MM.1S (cell line): ENCODE results near the gene ASH1L.

Source experiments
- DNase-seq: peaks from one replicate; pipeline ENCODE4 v3.0.0-alpha.2; 2015
- H2AFZ ChIP-seq: fragments of 300-600 bp; sonication (generic); 2 replicates; pipeline ENCODE4 v1.6.0; 2016; ENCODE audit warnings: antibody characterized with exemption, low read length
- H3F3A ChIP-seq: fragments of 300-600 bp; sonication (generic); 2 replicates; pipeline ENCODE4 v1.6.1; 2016; ENCODE audit warnings: mild to moderate bottlenecking, antibody characterized with exemption, low read length, moderate library complexity, mixed read lengths; ENCODE audit not compliant: insufficient read depth
- H3K27ac ChIP-seq: fragments of 300-600 bp; sonication (generic); 2 replicates; pipeline ENCODE4 v1.5.1; 2016; ENCODE audit warnings: mild to moderate bottlenecking, low read length
- H3K27me3 ChIP-seq: fragments of 300-600 bp; sonication (generic); replicated peaks from 2 replicates; pipeline ENCODE4 v1.6.0; 2016; ENCODE audit warnings: low read length; ENCODE audit not compliant: insufficient read depth
- H3K36me3 ChIP-seq: fragments of 300-600 bp; sonication (generic); replicated peaks from 2 replicates; pipeline ENCODE4 v1.6.1; 2016; ENCODE audit warnings: mild to moderate bottlenecking, low read length, mixed read lengths; ENCODE audit not compliant: insufficient read depth
- H3K4me1 ChIP-seq: fragments of 300-600 bp; sonication (generic); 2 replicates; pipeline ENCODE4 v1.6.1; 2016; ENCODE audit warnings: low read length, mixed read lengths
- H3K4me2 ChIP-seq: fragments of 300-600 bp; sonication (generic); 2 replicates; pipeline ENCODE4 v1.6.0; 2016; ENCODE audit warnings: low read depth, low read length
- H3K4me3 ChIP-seq: fragments of 300-600 bp; sonication (generic); 2 replicates; pipeline ENCODE4 v1.5.1; 2016; ENCODE audit warnings: low read length, mixed read lengths
- H3K79me2 ChIP-seq: fragments of 300-600 bp; sonication (generic); 2 replicates; pipeline ENCODE4 v1.6.1; 2016; ENCODE audit warnings: mixed run types, low read length, mixed read lengths
- H3K9ac ChIP-seq: fragments of 300-600 bp; sonication (generic); 2 replicates; pipeline ENCODE4 v1.6.1; 2016; ENCODE audit warnings: low read length, mixed read lengths
- H3K9me2 ChIP-seq: fragments of 300-600 bp; sonication (generic); replicated peaks from 2 replicates; pipeline ENCODE4 v1.6.1; 2016; ENCODE audit warnings: mild to moderate bottlenecking, low read length, mixed read lengths; ENCODE audit not compliant: insufficient read depth
- H3K9me3 ChIP-seq: fragments of 300-600 bp; sonication (generic); replicated peaks from 2 replicates; pipeline ENCODE4 v1.6.1; 2016; ENCODE audit warnings: mild to moderate bottlenecking, low read length, mixed read lengths; ENCODE audit not compliant: insufficient read depth
- H4K20me1 ChIP-seq: fragments of 300-600 bp; sonication (generic); 2 replicates; pipeline ENCODE4 v1.6.1; 2016; ENCODE audit warnings: mild to moderate bottlenecking, low read length, moderate library complexity, mixed read lengths; ENCODE audit not compliant: insufficient read depth
- EZH2 ChIP-seq: fragments of 300-600 bp; sonication (generic); optimal IDR thresholded peaks from 2 replicates; pipeline ENCODE3; 2017; ENCODE audit warnings: low read depth, mild to moderate bottlenecking, antibody characterized with exemption, low read length, mixed read lengths
- EZH2phosphoT487 ChIP-seq: fragments of 300-600 bp; sonication (generic); IDR thresholded peaks from 2 replicates; pipeline ENCODE4 v1.6.1; 2018; ENCODE audit warnings: antibody characterized with exemption, low read length
- TF ChIP-seq, protein P1 (sequence below): fragments of 300-600 bp; sonication (generic); IDR thresholded peaks from 2 replicates; pipeline ENCODE4 v1.5.1; 2016; ENCODE audit warnings: antibody characterized with exemption, low read length, mixed read lengths

The ASH1L gene

GRCh38 chr1:155360051-155360450 is 202.6 kb downstream of the ASH1L start:
- Histone ChIP-seq H3K27me3 (no peaks in the 10 kb centered on the region), H3K9ac (no peak overlapping the region), H3K9me3 (no peaks in the 10 kb centered on the region), H3K4me1 (no peaks in the 10 kb centered on the region), H3K36me3 (peaks cover 5% of the 10 kb centered on the region; the same call in 1 of the 2 replicates), H4K20me1 (no peaks in the 10 kb centered on the region), H3F3A (no peaks in the 10 kb centered on the region), H2AFZ (no peak overlapping the region), H3K27ac (no peak overlapping the region), H3K9me2 (no peaks in the 10 kb centered on the region), H3K4me3 (no peak overlapping the region), H3K79me2 (no peaks in the 10 kb centered on the region), H3K4me2 (no peak overlapping the region)
- TF ChIP-seq EZH2phosphoT487 = no peak
- TF ChIP-seq EZH2 = no peak
- TF ChIP-seq, protein P1, sequence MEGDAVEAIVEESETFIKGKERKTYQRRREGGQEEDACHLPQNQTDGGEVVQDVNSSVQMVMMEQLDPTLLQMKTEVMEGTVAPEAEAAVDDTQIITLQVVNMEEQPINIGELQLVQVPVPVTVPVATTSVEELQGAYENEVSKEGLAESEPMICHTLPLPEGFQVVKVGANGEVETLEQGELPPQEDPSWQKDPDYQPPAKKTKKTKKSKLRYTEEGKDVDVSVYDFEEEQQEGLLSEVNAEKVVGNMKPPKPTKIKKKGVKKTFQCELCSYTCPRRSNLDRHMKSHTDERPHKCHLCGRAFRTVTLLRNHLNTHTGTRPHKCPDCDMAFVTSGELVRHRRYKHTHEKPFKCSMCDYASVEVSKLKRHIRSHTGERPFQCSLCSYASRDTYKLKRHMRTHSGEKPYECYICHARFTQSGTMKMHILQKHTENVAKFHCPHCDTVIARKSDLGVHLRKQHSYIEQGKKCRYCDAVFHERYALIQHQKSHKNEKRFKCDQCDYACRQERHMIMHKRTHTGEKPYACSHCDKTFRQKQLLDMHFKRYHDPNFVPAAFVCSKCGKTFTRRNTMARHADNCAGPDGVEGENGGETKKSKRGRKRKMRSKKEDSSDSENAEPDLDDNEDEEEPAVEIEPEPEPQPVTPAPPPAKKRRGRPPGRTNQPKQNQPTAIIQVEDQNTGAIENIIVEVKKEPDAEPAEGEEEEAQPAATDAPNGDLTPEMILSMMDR = no peak
- no peak for DNase-seq

DNA sequence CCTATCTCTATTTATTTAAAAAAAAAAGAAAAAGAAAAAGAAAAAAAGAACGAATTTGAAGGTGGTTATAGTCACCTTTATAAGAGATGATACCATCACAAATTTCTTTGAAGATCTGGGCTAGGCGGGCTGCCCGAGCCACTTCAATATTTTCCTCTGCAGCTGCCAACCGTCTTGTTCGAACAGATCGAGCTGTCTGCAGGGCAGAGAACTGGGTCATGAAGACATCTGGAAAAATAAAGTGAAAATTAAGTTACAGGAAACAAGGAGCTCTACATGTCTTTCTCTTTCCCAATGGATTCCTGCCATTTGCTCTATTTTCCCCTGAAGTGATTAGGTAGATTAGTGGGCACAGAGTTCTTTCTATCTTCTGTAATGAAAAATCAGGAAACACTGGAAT is 210.0 kb downstream of the ASH1L start:
- H3K27ac ChIP-seq = no peak overlapping the region
- H3K9me3 ChIP-seq = no peaks in the 10 kb centered on the region
- H3K4me2 ChIP-seq = no peak overlapping the region
- H3K4me1 ChIP-seq = no peaks in the 10 kb centered on the region
- H3F3A ChIP-seq = no peaks in the 10 kb centered on the region
- no peak for TF ChIP-seq EZH2
- TF ChIP-seq, protein P1 = no peak
- TF ChIP-seq EZH2phosphoT487 = no peak
- H4K20me1 ChIP-seq = no peaks in the 10 kb centered on the region
- no peak overlapping the region for H3K4me3 ChIP-seq
- DNase-seq = no peak
- no peaks in the 10 kb centered on the region for H3K27me3 ChIP-seq
- no peak overlapping the region for H3K9ac ChIP-seq
- H2AFZ ChIP-seq = no peak overlapping the region
- H3K79me2 ChIP-seq = no peaks in the 10 kb centered on the region
- H3K36me3 ChIP-seq = peaks cover 5% of the 10 kb centered on the region
- H3K9me2 ChIP-seq = no peaks in the 10 kb centered on the region

DNA sequence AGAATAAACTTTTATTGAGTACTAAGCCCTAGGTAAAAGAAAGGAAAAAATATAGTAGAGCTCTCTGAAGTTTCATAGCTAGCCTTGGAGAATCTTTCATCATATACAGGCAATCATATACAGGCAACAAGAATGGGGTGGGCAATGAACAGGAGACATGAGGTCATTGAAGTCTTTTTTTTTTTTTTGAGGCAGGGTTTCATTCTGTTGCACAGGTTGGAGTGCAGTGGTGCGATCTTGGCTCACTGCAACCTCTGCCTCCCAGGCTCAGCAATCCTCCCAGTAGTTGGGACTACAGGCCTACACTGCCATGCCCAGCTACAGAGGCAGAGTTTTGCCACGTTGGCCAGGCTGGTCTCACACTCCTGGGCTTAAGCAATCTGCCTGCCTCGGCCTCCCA is 219.8 kb downstream of the ASH1L start:
- H3K9ac ChIP-seq = no peak overlapping the region
- TF ChIP-seq, protein P1 = no peak
- no peaks in the 10 kb centered on the region for H3K9me3 ChIP-seq
- H3K27me3 ChIP-seq = no peaks in the 10 kb centered on the region
- no peak overlapping the region for H2AFZ ChIP-seq
- H3K36me3 ChIP-seq = 0 out of 2 replicates have a peak, but pooled peaks cover 25% of the 10 kb centered on the region
- no peaks in the 10 kb centered on the region for H3K4me1 ChIP-seq
- no peaks in the 10 kb centered on the region for H4K20me1 ChIP-seq
- H3F3A ChIP-seq = no peaks in the 10 kb centered on the region
- no peaks in the 10 kb centered on the region for H3K79me2 ChIP-seq
- DNase-seq = no peak
- no peak overlapping the region for H3K27ac ChIP-seq
- no peak overlapping the region for H3K4me3 ChIP-seq
- no peak overlapping the region for H3K4me2 ChIP-seq
- H3K9me2 ChIP-seq = no peaks in the 10 kb centered on the region
